CD14-positive monocyte (primary cell): ENCODE results near the gene RPLP2. TPM values are rescaled to one million over a fixed set of nuclear protein-coding genes. Genes with fewer than 3 reads are reported as not detected.

Experiments
- DNase-seq, 3 donors: peaks; one replicate each; pipeline ENCODE4 v3.0.0-alpha.2; 2011 to 2022
- H2AFZ ChIP-seq: 2 replicates; pipeline ENCODE4 v1.6.0; 2012; ENCODE audit warnings: mild to moderate bottlenecking, low read depth, low read length, inconsistent platforms; ENCODE audit not compliant: insufficient read depth, poor library complexity, severe bottlenecking
- H3K27ac ChIP-seq, 2 donors: 1 replicate in 1 of 2; 2 replicates in 1 of 2; pipeline ENCODE4 v1.5.1; 2012 to 2013; ENCODE audit warnings: low read length in 2 of 2, control low read depth in 1 of 2, inconsistent platforms in 1 of 2, low read depth in 1 of 2, mild to moderate bottlenecking in 1 of 2
- H3K27me3 ChIP-seq, 2 donors: one replicate each; pipeline versions ENCODE4 v1.6.0 to v1.6.1; 2011 to 2013; ENCODE audit warnings: low read length in 2 of 2; ENCODE audit not compliant: control insufficient read depth in 2 of 2, insufficient read depth in 2 of 2
- H3K36me3 ChIP-seq, 2 donors: replicated peaks in 1 of 2; 1 replicate in 1 of 2; 2 replicates in 1 of 2; pipeline versions ENCODE4 v1.5.1 to v1.6.1; 2012 to 2013; ENCODE audit warnings: low read length in 2 of 2, control low read depth in 1 of 2, inconsistent platforms in 1 of 2, mild to moderate bottlenecking in 1 of 2; ENCODE audit not compliant: insufficient read depth in 2 of 2, control insufficient read depth in 1 of 2
- H3K4me1 ChIP-seq, 2 donors: 1 replicate in 1 of 2; 2 replicates in 1 of 2; pipeline versions ENCODE4 v1.5.1 to v1.6.1; 2012 to 2013; ENCODE audit warnings: low read length in 2 of 2, control low read depth in 1 of 2, inconsistent platforms in 1 of 2, mild to moderate bottlenecking in 1 of 2, moderate library complexity in 1 of 2; ENCODE audit not compliant: insufficient read depth in 2 of 2, control insufficient read depth in 1 of 2
- H3K4me2 ChIP-seq: replicated peaks from 2 replicates; pipeline ENCODE3; 2012; ENCODE audit warnings: low read length, moderate library complexity, mild to moderate bottlenecking; ENCODE audit not compliant: poor library complexity, severe bottlenecking; ENCODE audit errors: extremely low read depth
- H3K4me3 ChIP-seq, 3 experiments: fragments of 200-600 bp in 1 of 3; sonication (generic) in 1 of 3; replicated peaks in 1 of 3; 1 replicate in 2 of 3; 2 replicates in 1 of 3; pipeline ENCODE4 v1.5.1; 2011 to 2013; ENCODE audit warnings: low read length in 3 of 3, mild to moderate bottlenecking in 3 of 3, control low read depth in 2 of 3, low read depth in 2 of 3, inconsistent platforms in 1 of 3, moderate library complexity in 1 of 3
- H3K79me2 ChIP-seq: 2 replicates; pipeline ENCODE4 v1.6.0; 2012; ENCODE audit warnings: mild to moderate bottlenecking, control low read depth, inconsistent platforms, low read length, moderate library complexity; ENCODE audit not compliant: insufficient read depth
- H3K9ac ChIP-seq: 2 replicates; pipeline ENCODE4 v1.6.0; 2017; ENCODE audit warnings: low read length, mild to moderate bottlenecking; ENCODE audit not compliant: insufficient read depth, poor library complexity, severe bottlenecking
- H3K9me3 ChIP-seq, 2 donors: replicated peaks in 1 of 2; 1 replicate in 1 of 2; 2 replicates in 1 of 2; pipeline versions ENCODE4 v1.5.1 to v1.6.1; 2012 to 2013; ENCODE audit warnings: low read length in 2 of 2, control low read depth in 1 of 2; ENCODE audit not compliant: control insufficient read depth in 1 of 2, insufficient read depth in 1 of 2
- H4K20me1 ChIP-seq: 2 replicates; pipeline ENCODE4 v1.6.0; 2012; ENCODE audit warnings: mild to moderate bottlenecking, low read length, control low read depth, moderate library complexity; ENCODE audit not compliant: insufficient read depth
- H3K27ac Mint-ChIP-seq, 7 donors: one replicate each; pipeline ENCODE4 v1.8.0; 2020; ENCODE audit warnings: mild to moderate bottlenecking in 7 of 7, mixed read lengths in 7 of 7, moderate library complexity in 6 of 7, inconsistent platforms in 2 of 7
- H3K27me3 Mint-ChIP-seq, 3 donors: one replicate each; pipeline ENCODE4 v1.8.0; 2021 to 2022; ENCODE audit warnings: low read depth in 3 of 3, mild to moderate bottlenecking in 3 of 3, mixed read lengths in 3 of 3, moderate library complexity in 3 of 3, inconsistent platforms in 1 of 3
- H3K36me3 Mint-ChIP-seq, 2 donors: one replicate each; pipeline ENCODE4 v1.8.0; 2020; ENCODE audit warnings: mixed read lengths in 2 of 2, inconsistent platforms in 1 of 2, mild to moderate bottlenecking in 1 of 2
- H3K4me1 Mint-ChIP-seq: one replicate; pipeline ENCODE4 v1.8.0; 2020; ENCODE audit warnings: mild to moderate bottlenecking, mixed read lengths
- H3K4me3 Mint-ChIP-seq, 2 donors: one replicate each; pipeline ENCODE4 v1.8.0; 2020; ENCODE audit warnings: mild to moderate bottlenecking in 2 of 2, mixed read lengths in 2 of 2, moderate library complexity in 1 of 2
- H3K9me3 Mint-ChIP-seq, 7 donors: one replicate each; pipeline ENCODE4 v1.8.0; 2020 to 2022; ENCODE audit warnings: mixed read lengths in 7 of 7, mild to moderate bottlenecking in 6 of 7, moderate library complexity in 6 of 7, inconsistent platforms in 2 of 7
- CTCF ChIP-seq: fragments of 200-600 bp; IDR thresholded peaks from one replicate; pipeline ENCODE4 v1.8.0; 2022; ENCODE audit warnings: antibody characterized with exemption, mild to moderate bottlenecking
- WGBS: methylation state at CpG from one replicate; pipeline ENCODE4 v1.1.5; 2013; ENCODE audit warnings: missing lambda C conversion rate; ENCODE audit not compliant: insufficient coverage; 5-methylcytosine and 5-hydroxymethylcytosine counted together
- intact Hi-C, 2 donors: fragments of 100-400 bp; cut with micrococcal nuclease; formaldehyde crosslinking; loops; one replicate each; pipeline versions ENCODE4 v1.15.0 to v1.15.1; 2023
- polyA plus RNA-seq, 3 donors: library from polyadenylated mRNA; depleted of rRNA in 1 of 3; unstranded in 2 of 3; stranded (reverse) in 1 of 3; fragments of 300-500 nt in 2 of 3; fragments of >200 nt in 1 of 3; fragmentation: Illumina TruSeq in 2 of 3; gene quantifications; 1 replicate in 2 of 3; 2 replicates in 1 of 3; pipeline ENCODE4 v1.2.3, GENCODE V29; 2012 to 2021

Gene RPLP2
- polyA plus RNA-seq, 3 donors: 879 to 1,191 (median 990) TPM

GRCh38 chr11:773425-773824, 36.3 kb upstream of the RPLP2 start:
- 92% methylated on average over 3 of the region's 5 CpGs for WGBS
- Mint-ChIP-seq H3K27ac (peak overlapping the region in 2 of 7 donors; percentile 15 to 43), H3K4me3 (no peak overlapping the region), H3K9me3 (peaks cover 0 to 2% (median 0%) of the 10 kb centered on the region in 7 donors), H3K4me1 (peaks cover 23% of the 10 kb centered on the region), H3K27me3 (peaks cover 0 to 2% (median 0%) of the 10 kb centered on the region in 3 donors), H3K36me3 (peaks cover 15 to 54% of the 10 kb centered on the region in 2 donors)
- intact Hi-C loops: no loop called here
- peaks cover 50% of the 10 kb centered on the region for H3K79me2 ChIP-seq
- no peak overlapping the region for H3K4me3 ChIP-seq
- no peak overlapping the region for H3K27ac ChIP-seq
- TF ChIP-seq CTCF: no peak
- peaks cover 41 to 42% of the 10 kb centered on the region in 2 donors for H3K36me3 ChIP-seq
- no peaks in the 10 kb centered on the region for H3K27me3 ChIP-seq
- no peak overlapping the region for H3K9ac ChIP-seq
- H3K4me2 ChIP-seq: no peak overlapping the region
- H4K20me1 ChIP-seq: peaks cover 53% of the 10 kb centered on the region
- H3K9me3 ChIP-seq: no peaks in the 10 kb centered on the region
- no peak for DNase-seq
- H3K4me1 ChIP-seq: peaks cover 23 to 27% of the 10 kb centered on the region in 2 donors
- H2AFZ ChIP-seq: no peak overlapping the region

DNA sequence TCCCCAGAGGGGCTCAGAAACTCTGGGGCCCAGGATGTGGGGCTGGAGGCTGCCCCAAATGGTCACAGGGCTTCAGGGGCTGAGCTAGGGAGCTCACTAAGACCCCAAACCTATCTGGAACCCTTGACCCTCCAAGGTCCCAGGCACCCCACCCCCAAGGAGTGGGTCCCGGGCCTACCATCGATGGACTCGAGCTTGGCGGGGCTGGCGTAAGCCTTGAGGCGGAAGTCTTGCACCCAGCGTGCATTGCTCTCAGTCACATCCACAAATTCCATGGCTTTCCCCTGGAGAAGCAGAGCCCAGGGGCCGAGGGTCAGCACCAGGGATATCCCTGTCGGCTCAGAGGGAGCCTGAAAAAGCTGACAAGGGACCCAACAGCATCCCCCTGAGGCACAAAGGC, 35.9 kb upstream of the RPLP2 start:
- no peak for DNase-seq
- no peak overlapping the region for H3K4me2 ChIP-seq
- H3K27me3 Mint-ChIP-seq: peaks cover 0 to 2% (median under 1%) of the 10 kb centered on the region in 3 donors
- peaks cover 53% of the 10 kb centered on the region for H4K20me1 ChIP-seq
- H2AFZ ChIP-seq: no peak overlapping the region
- H3K4me1 ChIP-seq: peaks cover 27 to 31% of the 10 kb centered on the region in 2 donors
- peaks cover 41 to 42% of the 10 kb centered on the region in 2 donors for H3K36me3 ChIP-seq
- WGBS: 98% methylated on average over 9 of the region's 9 CpGs
- H3K9me3 ChIP-seq: no peaks in the 10 kb centered on the region
- H3K4me3 ChIP-seq: no peak overlapping the region
- H3K4me3 Mint-ChIP-seq: no peak overlapping the region
- no peaks in the 10 kb centered on the region for H3K27me3 ChIP-seq
- H3K27ac Mint-ChIP-seq: peak overlapping the region in 1 of 7 donors; percentile 15
- intact Hi-C loops: no loop called here
- H3K27ac ChIP-seq: no peak overlapping the region
- H3K9ac ChIP-seq: no peak overlapping the region
- TF ChIP-seq CTCF: no peak
- peaks cover 27% of the 10 kb centered on the region for H3K4me1 Mint-ChIP-seq
- peaks cover 0 to 2% (median 0%) of the 10 kb centered on the region in 7 donors for H3K9me3 Mint-ChIP-seq
- peaks cover 15 to 54% of the 10 kb centered on the region in 2 donors for H3K36me3 Mint-ChIP-seq
- peaks cover 54% of the 10 kb centered on the region for H3K79me2 ChIP-seq
